H1 (cell line): ENCODE results near the gene CRELD1. TPM values are rescaled to one million over a fixed set of nuclear protein-coding genes. Genes with fewer than 3 reads are reported as not detected.

Source experiments
- CTCF ChIA-PET: fragments of 300-600 bp; sonication (Branson Sonifier 250); formaldehyde crosslinking; loops from one replicate; lab custom pipeline; 2021; ENCODE audit not compliant: partially characterized antibody; lab: Charles Lee
- POLR2A ChIA-PET: fragments of 300-600 bp; sonication (Branson Sonifier 250); formaldehyde crosslinking; loops from one replicate; lab custom pipeline; 2021; ENCODE audit warnings: inconsistent platforms; ENCODE audit not compliant: partially characterized antibody; lab: Charles Lee
- DNase-seq, 2 experiments: peaks; one replicate each; pipeline versions ENCODE4 v3.0.0 to v3.0.0-alpha.2; 2010 to 2022; ENCODE audit warnings: low spot score in 2 of 2, low read depth in 1 of 2, mixed read lengths in 1 of 2
- FAIRE-seq: peaks from 2 replicates; lab custom pipeline; 2011; peaks lifted over from hg19 to GRCh38; lab: Jason Lieb, UNC
- H2AFZ ChIP-seq: 2 replicates; pipeline ENCODE4 v1.8.1; 2012; ENCODE audit warnings: low read length, inconsistent platforms
- H2AK5ac ChIP-seq: 2 replicates; pipeline ENCODE4 v1.6.1; 2013; ENCODE audit warnings: low read depth, low read length
- H2BK120ac ChIP-seq: replicated peaks from 2 replicates; pipeline ENCODE3; 2013; ENCODE audit warnings: low read depth, low read length, inconsistent platforms
- H2BK12ac ChIP-seq: 2 replicates; pipeline ENCODE4 v1.6.1; 2013; ENCODE audit warnings: low read depth, low read length
- H2BK15ac ChIP-seq: 2 replicates; pipeline ENCODE4 v1.6.1; 2013; ENCODE audit warnings: low read length
- H2BK20ac ChIP-seq: 2 replicates; pipeline ENCODE4 v1.6.1; 2013; ENCODE audit warnings: low read length
- H2BK5ac ChIP-seq: 2 replicates; pipeline ENCODE4 v1.6.1; 2013; ENCODE audit warnings: low read depth, low read length
- H3K14ac ChIP-seq: 2 replicates; pipeline ENCODE4 v1.6.1; 2013; ENCODE audit warnings: inconsistent platforms; ENCODE audit not compliant: insufficient read length
- H3K18ac ChIP-seq: 2 replicates; pipeline ENCODE4 v1.6.1; 2013; ENCODE audit warnings: low read length; ENCODE audit errors: extremely low read depth
- H3K23ac ChIP-seq: 2 replicates; pipeline ENCODE4 v1.6.1; 2013; ENCODE audit warnings: inconsistent platforms; ENCODE audit not compliant: insufficient read length
- H3K23me2 ChIP-seq: 2 replicates; pipeline ENCODE4 v1.6.1; 2013; ENCODE audit warnings: low read depth, low read length
- H3K27ac ChIP-seq: 2 replicates; pipeline ENCODE4 v1.6.1; 2011; ENCODE audit warnings: low read depth, low read length, inconsistent platforms
- H3K27me3 ChIP-seq, 4 experiments: replicated peaks in 1 of 4; 1 replicate in 1 of 4; 2 replicates in 3 of 4; pipeline versions ENCODE4 v1.6.1 to v1.8.1; 2011 to 2013; ENCODE audit warnings: low read length in 3 of 4, mild to moderate bottlenecking in 3 of 4, inconsistent platforms in 2 of 4, mixed read lengths in 2 of 4, moderate library complexity in 1 of 4; ENCODE audit not compliant: control insufficient read depth in 3 of 4, insufficient read depth in 3 of 4; ENCODE audit errors: extremely low read depth in 1 of 4
- H3K36me3 ChIP-seq, 4 experiments: 2 replicates each; pipeline versions ENCODE4 v1.6.1 to v1.8.1; 2011 to 2013; ENCODE audit warnings: mild to moderate bottlenecking in 4 of 4, low read length in 3 of 4, moderate library complexity in 2 of 4, control low read depth in 1 of 4, inconsistent platforms in 1 of 4; ENCODE audit not compliant: insufficient read depth in 4 of 4, control insufficient read depth in 2 of 4
- H3K4ac ChIP-seq: replicated peaks from 2 replicates; pipeline ENCODE3; 2013; ENCODE audit warnings: low read length, low read depth, mixed read lengths, inconsistent platforms; ENCODE audit not compliant: insufficient read length
- H3K4me1 ChIP-seq, 4 experiments: replicated peaks in 1 of 4; 1 replicate in 1 of 4; 2 replicates in 3 of 4; pipeline versions ENCODE4 v1.6.1 to v1.8.1; 2011 to 2013; ENCODE audit warnings: low read length in 3 of 4, inconsistent platforms in 2 of 4, mixed read lengths in 1 of 4; ENCODE audit not compliant: insufficient read depth in 4 of 4, control insufficient read depth in 3 of 4
- H3K4me2 ChIP-seq, 2 experiments: 2 replicates each; pipeline versions ENCODE4 v1.6.1 to v1.8.1; 2011 to 2013; ENCODE audit warnings: low read depth in 2 of 2, low read length in 2 of 2, control low read depth in 1 of 2, inconsistent platforms in 1 of 2, mild to moderate bottlenecking in 1 of 2; ENCODE audit not compliant: insufficient read depth in 1 of 2
- H3K4me3 ChIP-seq, 4 experiments: fragments of 200-600, 300-600 bp in 1 of 4; sonication (generic), shearing (Covaris generic), sonication (Bioruptor Twin) in 1 of 4; 2 replicates each; pipeline versions ENCODE4 v1.5.1 to v1.8.1; 2011 to 2016; ENCODE audit warnings: low read length in 4 of 4, low read depth in 3 of 4, control low read depth in 2 of 4, inconsistent platforms in 2 of 4, mild to moderate bottlenecking in 2 of 4, mixed read lengths in 1 of 4, moderate library complexity in 1 of 4; ENCODE audit not compliant: insufficient read depth in 2 of 4; ENCODE audit errors: extremely low read depth in 1 of 4
- H3K56ac ChIP-seq: replicated peaks from 2 replicates; pipeline ENCODE3; 2013; ENCODE audit warnings: low read depth, mild to moderate bottlenecking, mixed read lengths, low read length, inconsistent platforms; ENCODE audit not compliant: insufficient read length
- H3K79me1 ChIP-seq: 2 replicates; pipeline ENCODE4 v1.6.1; 2013; ENCODE audit warnings: low read depth, low read length, control low read depth
- H3K79me2 ChIP-seq, 2 experiments: 2 replicates each; pipeline versions ENCODE4 v1.6.1 to v1.8.1; 2012 to 2013; ENCODE audit warnings: low read length in 2 of 2, mild to moderate bottlenecking in 2 of 2, inconsistent platforms in 1 of 2; ENCODE audit not compliant: insufficient read depth in 2 of 2, control insufficient read depth in 1 of 2
- H3K9ac ChIP-seq, 4 experiments: replicated peaks in 1 of 4; 1 replicate in 1 of 4; 2 replicates in 3 of 4; pipeline versions ENCODE4 v1.6.1 to v1.8.1; 2011 to 2013; ENCODE audit warnings: low read depth in 3 of 4, low read length in 3 of 4, control low read depth in 2 of 4, mild to moderate bottlenecking in 2 of 4, moderate library complexity in 2 of 4, inconsistent platforms in 1 of 4; ENCODE audit errors: extremely low read depth in 1 of 4
- H3K9me3 ChIP-seq, 2 experiments: 2 replicates each; pipeline versions ENCODE4 v1.6.1 to v1.8.1; 2012 to 2013; ENCODE audit warnings: mild to moderate bottlenecking in 2 of 2, moderate library complexity in 2 of 2, control low read depth in 1 of 2, inconsistent platforms in 1 of 2, low read depth in 1 of 2, low read length in 1 of 2, mixed read lengths in 1 of 2; ENCODE audit not compliant: insufficient read depth in 2 of 2
- H4K20me1 ChIP-seq, 2 experiments: replicated peaks in 1 of 2; 2 replicates each; pipeline versions ENCODE3 to v1.8.1; 2011 to 2013; ENCODE audit warnings: inconsistent platforms in 2 of 2, low read length in 2 of 2, mild to moderate bottlenecking in 1 of 2; ENCODE audit not compliant: insufficient read depth in 2 of 2, control insufficient read depth in 1 of 2
- H4K5ac ChIP-seq: 2 replicates; pipeline ENCODE4 v1.6.1; 2013; ENCODE audit warnings: low read length, low read depth, mixed read lengths, inconsistent platforms; ENCODE audit not compliant: insufficient read length
- H4K8ac ChIP-seq: 2 replicates; pipeline ENCODE4 v1.8.0; 2013; ENCODE audit warnings: mild to moderate bottlenecking, moderate library complexity, low read length, inconsistent platforms; ENCODE audit not compliant: insufficient read depth; ENCODE audit errors: extremely low read depth
- H4K91ac ChIP-seq: replicated peaks from 2 replicates; pipeline ENCODE3; 2013; ENCODE audit warnings: low read length, mixed read lengths, inconsistent platforms; ENCODE audit not compliant: insufficient read length
- SIN3A ChIP-seq, 2 experiments: IDR thresholded peaks in 1 of 2; conservative IDR thresholded peaks in 1 of 2; 2 replicates each; pipeline ENCODE4 v1.6.1; 2011 to 2012; ENCODE audit warnings: low read length in 2 of 2, improper control_type of control experiment in 1 of 2, low read depth in 1 of 2, mild to moderate bottlenecking in 1 of 2
- WGBS, 2 experiments: shearing (Covaris generic) in 1 of 2; methylation state at CpG; one replicate each; pipeline versions ENCODE4 v1.1.6 to v1.1.7; 2013 to 2015; ENCODE audit warnings: low lambda C conversion rate in 2 of 2, mixed read lengths in 2 of 2, inconsistent platforms in 1 of 2, low coverage in 1 of 2, missing lambda C conversion rate in 1 of 2; ENCODE audit not compliant: insufficient replicate concordance in 2 of 2, insufficient coverage in 1 of 2, insufficient read length in 1 of 2; ENCODE audit errors: extremely low coverage in 1 of 2, missing lambda C conversion rate in 1 of 2; 5-methylcytosine and 5-hydroxymethylcytosine counted together
- polyA plus RNA-seq, 7 experiments: library from polyadenylated mRNA; depleted of rRNA in 3 of 7; stranded (reverse) in 5 of 7; unstranded in 2 of 7; fragments of >200 nt in 5 of 7; fragments of 200-250 nt in 2 of 7; gene quantifications; 1 replicate in 5 of 7; 2 replicates in 1 of 7; 4 replicates in 1 of 7; pipeline versions ENCODE4 v1.2.1 to v1.2.3, GENCODE V29; 2011 to 2013; ENCODE audit warnings: missing spikeins in 2 of 7, mixed read lengths in 2 of 7
- total RNA-seq: library from RNA; stranded (reverse); fragmentation: NEBNext Ultra II Directional; extraction: Animal tissue kit (Norgen Biotek cat#: 25700); gene quantifications from 2 replicates; pipeline ENCODE4 v1.2.1, GENCODE V29; 2021

The CRELD1 gene
- total and polyA plus RNA-seq, 2 of the 8 experiments (the other 6 are each of a cell fraction or from before 2014, with no cell fraction given) = 12.9 to 15.1 TPM

DNA sequence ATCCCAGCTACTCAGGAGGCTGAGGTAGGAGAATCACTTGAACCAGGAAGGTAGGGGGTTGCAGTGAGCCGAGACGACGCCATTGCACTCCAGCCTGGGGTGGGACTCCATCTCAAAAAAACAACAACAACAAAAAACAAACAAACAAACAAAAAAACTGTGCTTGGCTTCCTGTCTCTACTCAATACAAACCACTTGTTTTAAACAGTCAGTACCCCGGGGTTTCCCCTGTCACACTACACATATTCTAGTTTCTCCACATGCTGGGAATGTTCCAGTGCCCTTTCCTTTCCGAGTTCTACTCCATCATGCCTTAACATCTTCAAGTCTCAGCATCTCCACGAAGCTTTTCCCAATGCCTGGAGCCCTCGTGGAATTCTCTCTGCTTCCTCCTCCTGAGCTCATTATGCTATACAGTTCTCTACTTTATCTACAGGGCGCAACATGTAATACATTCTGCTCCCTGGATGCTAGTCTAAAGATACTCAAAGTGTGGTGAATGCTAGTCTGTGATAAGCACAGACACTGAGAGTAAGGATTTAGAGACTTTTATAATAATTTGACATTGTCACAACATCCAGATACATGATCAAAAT is 45.2 kb downstream of the CRELD1 start:
- Histone ChIP-seq H3K79me2 (no peaks in the 10 kb centered on the region), H2AFZ (no peak overlapping the region), H3K23me2 (no peaks in the 10 kb centered on the region), H3K4me3 (no peak overlapping the region), H2BK5ac (no peak overlapping the region), H3K27me3 (no peaks in the 10 kb centered on the region), H4K91ac (no peak overlapping the region), H4K20me1 (peaks cover 0 to 3% of the 10 kb centered on the region in 2 experiments), H4K5ac (no peak overlapping the region), H3K9ac (no peak overlapping the region), H2BK20ac (no peak overlapping the region), H2BK120ac (no peak overlapping the region), H3K36me3 (peaks cover 3 to 17% (median 8%) of the 10 kb centered on the region in 4 experiments), H3K4ac (no peak overlapping the region), H3K4me2 (no peak overlapping the region), H3K56ac (no peak overlapping the region), H3K9me3 (no peaks in the 10 kb centered on the region), H2BK15ac (no peak overlapping the region), H3K79me1 (peaks cover 2% of the 10 kb centered on the region; the same call in 1 of the 2 replicates), H2BK12ac (no peak overlapping the region), H3K23ac (no peak overlapping the region), H3K14ac (no peak overlapping the region), H3K4me1 (no peaks in the 10 kb centered on the region), H4K8ac (no peak overlapping the region), H3K18ac (no peak overlapping the region), H3K27ac (no peak overlapping the region), H2AK5ac (no peak overlapping the region)
- TF ChIP-seq SIN3A (conservative IDR thresholded peaks at IDR 0.05 in 1 of 2, IDR thresholded peaks at IDR 0.05 in 1 of 2; ENCODE audit: low read depth in 1 of 2, low read length in 2 of 2) = no peak
- FAIRE-seq (no peak), DNase-seq (no peak)
- WGBS, 2 experiments = 88% methylated on average over 8 of the region's 8 CpGs; no CpG with 5 or more reads in 1 of the 2 experiments
- ChIA-PET CTCF (interaction anchor here (0.5 to 2.1 kb wide), 2 partner anchors 23 to 182 kb away, joined by 3 to 7 read pairs; no protein-coding TSS in a partner anchor), POLR2A (interaction anchor here (0.7 kb wide), 1 partner anchor 29 kb away, joined by 3 read pairs; no protein-coding TSS in a partner anchor)
